RWPE2 (cell line): Measurements from ENCODE around the gene IMPDH1.

ENCODE experiments used
- ATAC-seq: fragments of 200-7000 bp; cut with Tn5 transposase; 3 replicates; pipeline ENCODE4 v1.9.1; 2021; ENCODE audit warnings: low read depth
- DNase-seq: peaks from one replicate; pipeline ENCODE4 v3.0.0-alpha.2; 2020; ENCODE audit warnings: low spot score
- H3K27ac ChIP-seq: fragments of 450-650 bp; 2 replicates; pipeline ENCODE4 v1.5.1; 2017; ENCODE audit warnings: mild to moderate bottlenecking; ENCODE audit not compliant: poor library complexity, severe bottlenecking
- H3K27me3 ChIP-seq: fragments of 250-450 bp; sonication (Bioruptor Pico); 2 replicates; pipeline ENCODE4 v1.5.1; 2021; ENCODE audit warnings: mild to moderate bottlenecking, moderate library complexity; ENCODE audit not compliant: insufficient read depth, poor library complexity, severe bottlenecking
- H3K36me3 ChIP-seq: fragments of 250-450 bp; sonication (Bioruptor Pico); 2 replicates; pipeline ENCODE4 v1.5.1; 2020; ENCODE audit warnings: low read depth, mild to moderate bottlenecking, moderate library complexity
- H3K4me1 ChIP-seq: fragments of 250-450 bp; sonication (Bioruptor Pico); 2 replicates; pipeline ENCODE4 v1.5.1; 2021; ENCODE audit warnings: mild to moderate bottlenecking, moderate library complexity; ENCODE audit not compliant: insufficient read depth, poor library complexity, severe bottlenecking
- H3K4me3 ChIP-seq: fragments of 250-450 bp; sonication (Bioruptor Pico); 2 replicates; pipeline ENCODE4 v1.5.1; 2021; ENCODE audit warnings: mild to moderate bottlenecking, moderate library complexity; ENCODE audit not compliant: severe bottlenecking
- H3K9me3 ChIP-seq: fragments of 250-450 bp; sonication (Bioruptor Pico); 2 replicates; pipeline ENCODE4 v1.5.1; 2021; ENCODE audit warnings: mild to moderate bottlenecking, moderate library complexity; ENCODE audit not compliant: severe bottlenecking
- CTCF ChIP-seq: fragments of 450-650 bp; IDR thresholded peaks from one replicate; pipeline ENCODE4 v1.5.1; 2017; ENCODE audit warnings: mild to moderate bottlenecking, moderate library complexity; ENCODE audit not compliant: poor library complexity, severe bottlenecking

Gene IMPDH1

GRCh38 chr7:128427289-128427891, 17.6 kb upstream of the IMPDH1 start:
- DNase-seq (no peak), ATAC-seq (peak; percentile 51; the same call in 2 of the 3 replicates)
- no peaks in the 10 kb centered on the region for H3K27me3 ChIP-seq
- no peaks in the 10 kb centered on the region for H3K4me1 ChIP-seq
- H3K36me3 ChIP-seq: no peaks in the 10 kb centered on the region
- H3K9me3 ChIP-seq: no peaks in the 10 kb centered on the region
- no peak overlapping the region for H3K4me3 ChIP-seq
- TF ChIP-seq CTCF: peak; percentile 84
- H3K27ac ChIP-seq: no peak overlapping the region

GRCh38 chr7:128425850-128426249, 16.1 kb upstream of the IMPDH1 start:
- peak; percentile 54 for ATAC-seq
- DNase-seq: no peak
- Histone ChIP-seq H3K27me3 (no peaks in the 10 kb centered on the region), H3K27ac (no peak overlapping the region), H3K4me1 (no peaks in the 10 kb centered on the region), H3K36me3 (no peaks in the 10 kb centered on the region), H3K9me3 (no peaks in the 10 kb centered on the region), H3K4me3 (no peak overlapping the region)
- TF ChIP-seq CTCF: peak; percentile 90

- no peak for ATAC-seq
- Histone ChIP-seq H3K27ac (no peak overlapping the region), H3K4me3 (no peak overlapping the region), H3K9me3 (no peaks in the 10 kb centered on the region), H3K36me3 (no peaks in the 10 kb centered on the region), H3K4me1 (no peaks in the 10 kb centered on the region), H3K27me3 (no peaks in the 10 kb centered on the region)
- no peak for DNase-seq
- no peak for TF ChIP-seq CTCF
Measured at GRCh38 chr7:128424686-128425275, 15.0 kb upstream of the IMPDH1 start.

- H3K4me3 ChIP-seq: no peak overlapping the region
- no peak for TF ChIP-seq CTCF
- no peaks in the 10 kb centered on the region for H3K36me3 ChIP-seq
- H3K27ac ChIP-seq: no peak overlapping the region
- no peaks in the 10 kb centered on the region for H3K4me1 ChIP-seq
- ATAC-seq: no peak
- DNase-seq: no peak
- H3K27me3 ChIP-seq: no peaks in the 10 kb centered on the region
- H3K9me3 ChIP-seq: no peaks in the 10 kb centered on the region
Measured at GRCh38 chr7:128422842-128423241, 13.1 kb upstream of the IMPDH1 start.

- H3K27ac ChIP-seq: no peak overlapping the region
- TF ChIP-seq CTCF: no peak
- H3K9me3 ChIP-seq: no peaks in the 10 kb centered on the region
- H3K27me3 ChIP-seq: no peaks in the 10 kb centered on the region
- no peaks in the 10 kb centered on the region for H3K36me3 ChIP-seq
- ATAC-seq (no peak), DNase-seq (no peak)
- no peak overlapping the region for H3K4me3 ChIP-seq
- no peaks in the 10 kb centered on the region for H3K4me1 ChIP-seq
Measured at GRCh38 chr7:128422037-128422436, 12.3 kb upstream of the IMPDH1 start.
